Activated CD4-positive, alpha-beta T cell treated with anti-CD3 and anti-CD28 coated beads, Interleukin-2, Interleukin-6, amounts not matched to agents 100 ng/mL and 50 ng/mL, durations not matched to agents 16 hours and 8 hours (primary cell): ENCODE measurements around the gene WASF1.
"Not testable (repeated sequence)": the region's sequence is repeated elsewhere in the genome, so short reads cannot be mapped to it uniquely, and the experiment has no call there.

Source experiments
- DNase-seq: peaks from one replicate; pipeline ENCODE4 v3.0.0-alpha.2; 2020

Gene WASF1

GRCh38 chr6:110170081-110170480 is 9.4 kb downstream of the WASF1 start:
- DNase-seq: no peak

GRCh38 chr6:110158479-110158878 is 21.0 kb downstream of the WASF1 start:
- DNase-seq: no peak

GRCh38 chr6:110147870-110148269 is 31.6 kb downstream of the WASF1 start:
- DNase-seq: no peak

- no peak for DNase-seq
These were observed 38.8 kb downstream of the WASF1 start for GRCh38 chr6:110140650-110141049.

- DNase-seq: no peak
These were observed 40.4 kb downstream of the WASF1 start for GRCh38 chr6:110139052-110139451.

- DNase-seq: no peak
These were observed 41.3 kb downstream of the WASF1 start for GRCh38 chr6:110137924-110138887.

- DNase-seq: no peak
These were observed 49.1 kb downstream of the WASF1 start for GRCh38 chr6:110130362-110130761.

- no peak for DNase-seq
These were observed 51.1 kb downstream of the WASF1 start for GRCh38 chr6:110128418-110128817.

GRCh38 chr6:110125361-110125760 is 54.1 kb downstream of the WASF1 start:
- no peak for DNase-seq

- DNase-seq: not testable (repeated sequence)
These were observed 57.8 kb downstream of the WASF1 start for GRCh38 chr6:110121655-110122054.

GRCh38 chr6:110116258-110116657 is 63.2 kb downstream of the WASF1 start:
- DNase-seq: no peak

- no peak for DNase-seq
These were observed 65.5 kb downstream of the WASF1 start for GRCh38 chr6:110114004-110114403.

GRCh38 chr6:110105296-110105695 is 74.2 kb downstream of the WASF1 start:
- DNase-seq: no peak

GRCh38 chr6:110103260-110103659 is 76.2 kb downstream of the WASF1 start:
- DNase-seq: peak; percentile 9

- DNase-seq: peak; percentile 14
These were observed 77.1 kb downstream of the WASF1 start for GRCh38 chr6:110102411-110102810.

- peak; percentile 0 for DNase-seq
These were observed 77.6 kb downstream of the WASF1 start for GRCh38 chr6:110101885-110102284.

- no peak for DNase-seq
These were observed 80.9 kb downstream of the WASF1 start for GRCh38 chr6:110098511-110099116.

GRCh38 chr6:110097443-110097842 is 82.0 kb downstream of the WASF1 start:
- no peak for DNase-seq

GRCh38 chr6:110095935-110096334 is 83.5 kb downstream of the WASF1 start:
- no peak for DNase-seq

- DNase-seq: no peak
These were observed 84.4 kb downstream of the WASF1 start for GRCh38 chr6:110095101-110095500.

GRCh38 chr6:110093981-110094380 is 85.5 kb downstream of the WASF1 start:
- no peak for DNase-seq

GRCh38 chr6:110090876-110091275 is 88.6 kb downstream of the WASF1 start:
- no peak for DNase-seq

GRCh38 chr6:110089323-110089722 is 90.1 kb downstream of the WASF1 start:
- no peak for DNase-seq

- DNase-seq: no peak
These were observed 94.2 kb downstream of the WASF1 start for GRCh38 chr6:110085285-110085684.
